NCI-H2081 treated with DMSO at 0.1 percent for 48 hours (cell line): ENCODE data around the gene LIMCH1.

Experiments used
- DNase-seq: peaks from one replicate; lab custom pipeline; 2025; lab: John Stamatoyannopoulos, UW

The LIMCH1 gene

GRCh38 chr4:41561244-41561643, 23.3 kb downstream of the LIMCH1 start:
- no peak for DNase-seq

- no peak for DNase-seq
Observed at GRCh38 chr4:41567186-41567585, 29.2 kb downstream of the LIMCH1 start.

DNA sequence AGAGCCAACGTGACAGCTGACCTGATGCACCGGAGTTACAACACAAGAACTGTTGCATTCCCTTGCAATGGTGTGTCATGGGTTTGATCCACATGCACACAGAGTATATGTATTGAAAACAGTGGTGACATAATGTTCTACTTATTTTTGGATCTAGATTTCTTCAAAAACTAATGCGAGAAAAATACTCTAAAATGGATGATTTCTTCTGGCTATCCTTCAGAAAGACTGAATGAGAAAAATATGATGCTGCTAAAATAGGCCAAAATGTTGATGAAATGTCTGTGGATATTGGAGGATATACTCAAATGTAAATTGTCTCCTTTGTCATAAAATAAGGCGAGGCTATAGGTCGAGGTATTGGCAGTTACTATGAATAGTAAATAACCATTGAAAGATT, 30.4 kb downstream of the LIMCH1 start:
- no peak for DNase-seq

- DNase-seq, result no peak
Observed at GRCh38 chr4:41569961-41570360, 32.0 kb downstream of the LIMCH1 start.

GRCh38 chr4:41571422-41571821, 33.5 kb downstream of the LIMCH1 start:
- DNase-seq, result no peak

DNA sequence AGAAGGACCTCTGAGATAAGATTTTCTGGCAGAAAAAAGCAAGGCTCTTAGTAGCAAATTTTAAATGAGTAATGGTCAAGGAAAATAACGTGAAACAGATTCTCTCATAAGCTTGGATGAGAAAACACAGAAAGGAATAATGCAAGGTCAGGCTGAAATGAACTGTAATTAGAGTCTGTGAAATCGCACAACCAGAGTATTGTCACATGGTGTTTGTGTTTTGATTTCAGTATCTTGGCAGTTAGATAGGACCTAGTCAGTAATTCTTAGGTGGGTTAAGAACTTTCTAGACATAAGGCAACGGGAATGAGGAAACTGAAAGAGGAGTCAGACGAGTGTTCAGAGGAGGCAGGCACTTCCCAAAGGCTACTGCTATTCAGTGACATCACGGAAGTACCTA, 34.6 kb downstream of the LIMCH1 start:
- no peak for DNase-seq

GRCh38 chr4:41572956-41573355, 35.0 kb downstream of the LIMCH1 start:
- no peak for DNase-seq

- DNase-seq, result no peak
Observed at GRCh38 chr4:41573502-41574001, 35.6 kb downstream of the LIMCH1 start.

- no peak for DNase-seq
Observed at GRCh38 chr4:41575207-41575606, 37.2 kb downstream of the LIMCH1 start.

- no peak for DNase-seq
Observed at GRCh38 chr4:41575665-41576064, 37.7 kb downstream of the LIMCH1 start.

DNA sequence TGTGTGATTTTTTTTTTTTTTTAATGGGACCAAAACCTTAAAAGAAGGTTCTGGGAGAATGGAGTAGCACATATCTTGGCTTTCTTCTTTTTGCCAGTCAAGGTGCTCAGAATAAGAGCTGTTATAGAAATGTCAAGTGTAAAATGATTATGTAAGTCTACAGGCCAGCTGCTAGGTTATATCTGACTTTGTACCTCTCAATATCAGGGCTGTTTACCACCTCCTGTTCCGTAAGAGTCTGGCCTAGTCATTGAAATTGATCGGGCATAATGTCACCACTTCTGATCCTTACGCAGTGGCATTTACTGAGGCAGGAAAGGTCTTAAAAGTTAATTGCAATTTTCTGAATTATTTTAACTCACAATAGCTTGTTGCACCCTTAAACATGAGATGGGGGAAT, 41.1 kb downstream of the LIMCH1 start:
- no peak for DNase-seq

DNA sequence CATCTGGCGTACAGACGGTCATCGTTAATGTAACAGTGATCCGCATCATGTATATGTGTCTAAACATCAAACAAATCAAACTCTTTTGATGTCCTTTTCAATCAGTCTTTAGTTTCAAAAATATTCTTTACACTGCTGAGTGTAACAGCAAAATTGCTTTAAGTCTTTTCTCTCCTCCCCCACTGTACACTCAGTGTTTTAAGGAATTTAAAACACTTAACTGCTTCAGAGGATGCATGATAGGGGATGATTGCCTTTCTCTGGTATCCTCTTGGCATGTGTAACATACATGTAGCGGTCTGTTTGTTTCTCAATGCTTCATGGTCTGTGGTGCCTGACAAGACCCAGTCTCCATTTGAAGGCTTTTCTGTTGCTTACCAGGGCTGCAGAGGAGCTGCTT, 41.6 kb downstream of the LIMCH1 start:
- DNase-seq, result no peak

DNA sequence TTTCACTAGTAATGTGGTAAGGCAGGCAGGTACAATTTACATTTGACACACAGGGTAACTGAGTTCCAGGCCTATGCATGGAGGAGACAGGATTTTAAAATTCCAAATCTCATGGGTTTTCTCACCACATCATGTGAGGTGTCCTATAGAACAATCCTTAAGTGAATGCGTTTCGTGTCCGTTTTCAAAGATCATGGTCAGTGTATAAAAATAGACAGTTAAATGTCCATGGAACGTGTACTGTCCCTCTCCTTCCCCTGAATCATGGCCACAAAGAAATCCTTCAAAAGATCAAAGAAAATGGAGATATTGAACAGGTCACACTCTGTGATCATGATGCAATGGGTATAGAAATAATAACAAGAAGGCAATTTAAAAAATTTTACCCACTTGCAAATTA, 42.0 kb downstream of the LIMCH1 start:
- no peak for DNase-seq

GRCh38 chr4:41586675-41587225, 48.8 kb downstream of the LIMCH1 start:
- DNase-seq, result no peak

DNA sequence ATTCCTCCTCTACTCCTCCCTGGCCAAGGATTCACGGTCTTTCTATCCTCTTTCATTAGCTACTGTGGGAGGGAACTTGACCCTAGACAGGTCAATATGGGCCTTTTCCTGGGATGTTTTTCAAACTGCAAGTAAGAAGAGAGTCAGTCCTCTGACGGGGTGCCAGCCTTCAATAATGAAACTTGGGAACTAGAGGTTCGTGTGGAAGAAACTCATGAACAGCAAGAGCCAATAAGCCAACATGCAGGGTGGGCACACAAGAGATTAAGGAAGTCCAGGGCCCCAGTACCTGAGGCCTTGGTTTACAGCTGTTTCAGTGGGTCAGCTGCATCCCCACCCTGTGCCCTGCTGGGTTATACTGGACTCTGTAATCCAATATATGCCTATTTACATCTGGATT, 49.3 kb downstream of the LIMCH1 start:
- no peak for DNase-seq

GRCh38 chr4:41590591-41590990, 52.6 kb downstream of the LIMCH1 start:
- DNase-seq, result peak; percentile 87

- no peak for DNase-seq
Observed at GRCh38 chr4:41594432-41594831, 56.5 kb downstream of the LIMCH1 start.

DNA sequence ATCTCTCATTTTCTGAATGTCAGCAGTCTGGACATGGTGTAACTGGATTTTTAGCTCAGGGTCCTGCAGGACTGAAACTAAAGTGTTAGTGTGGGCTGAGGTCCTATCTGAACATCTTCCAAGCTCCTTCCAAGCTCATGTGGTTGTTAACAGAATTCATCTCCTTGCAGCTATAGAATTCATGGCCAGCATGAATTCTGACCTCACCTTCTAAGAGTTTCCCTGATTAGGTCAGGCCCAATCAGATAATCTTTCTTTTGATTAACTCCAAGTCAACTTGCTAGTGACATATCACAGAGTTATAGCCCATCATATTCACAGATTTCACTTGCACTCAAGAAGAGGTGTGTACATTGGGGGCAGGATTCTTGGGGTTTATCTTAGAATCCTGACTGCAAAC, 59.5 kb downstream of the LIMCH1 start:
- no peak for DNase-seq

- DNase-seq, result no peak
Observed at GRCh38 chr4:41598580-41598979, 60.6 kb downstream of the LIMCH1 start.

GRCh38 chr4:41599192-41599786, 61.3 kb downstream of the LIMCH1 start:
- DNase-seq, result no peak

- DNase-seq, result peak; percentile 30
Observed at GRCh38 chr4:41600243-41600912, 62.4 kb downstream of the LIMCH1 start.

DNA sequence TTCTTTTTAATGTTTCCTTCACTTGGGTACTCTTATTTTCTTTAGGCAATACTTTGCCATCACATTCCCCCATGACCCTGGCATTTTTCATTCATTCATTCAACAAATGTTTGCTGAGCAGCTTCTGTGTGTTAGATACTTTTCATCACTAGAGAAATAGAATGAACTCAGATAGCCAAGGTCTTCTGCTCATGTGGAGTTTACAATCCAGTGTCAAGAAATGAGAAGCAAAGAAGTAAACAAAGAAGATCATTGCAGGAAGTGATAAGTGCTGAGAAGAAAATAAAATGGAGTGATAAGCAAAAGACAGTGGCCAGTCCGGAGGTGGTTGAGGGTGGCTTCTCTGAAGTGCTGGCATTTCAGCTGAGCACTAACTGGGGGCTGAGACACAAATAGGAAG, 63.1 kb downstream of the LIMCH1 start:
- no peak for DNase-seq

GRCh38 chr4:41602113-41602512, 64.2 kb downstream of the LIMCH1 start:
- no peak for DNase-seq
